HPDE6-E6E7 (cell line): ENCODE results near the gene SSC5D.
"Not testable (repeated sequence)": the region's sequence is repeated elsewhere in the genome, so short reads cannot be mapped to it uniquely, and the experiment has no call there.

Source experiments
- DNase-seq: peaks from one replicate; pipeline ENCODE4 v3.0.0; 2011; ENCODE audit warnings: missing footprints; ENCODE audit errors: extremely low spot score

The SSC5D gene

GRCh38 chr19:55503502-55504251 lies 15.4 kb downstream of the SSC5D start:
- DNase-seq = peak; percentile 99

- no peak for DNase-seq
Observed at GRCh38 chr19:55504252-55504603, 16.0 kb downstream of the SSC5D start.

- no peak for DNase-seq
Observed at GRCh38 chr19:55504981-55505380, 16.7 kb downstream of the SSC5D start.

GRCh38 chr19:55508120-55508519 lies 19.9 kb downstream of the SSC5D start:
- DNase-seq = no peak

- DNase-seq = peak; percentile 98
Observed at GRCh38 chr19:55516878-55517620, 28.8 kb downstream of the SSC5D start.

- no peak for DNase-seq
Observed at GRCh38 chr19:55519451-55520311, 31.4 kb downstream of the SSC5D start.

GRCh38 chr19:55520691-55521292 lies 32.6 kb downstream of the SSC5D start:
- DNase-seq = no peak

- DNase-seq = no peak
Observed at GRCh38 chr19:55525289-55526101, 37.3 kb downstream of the SSC5D start.

- no peak for DNase-seq
Observed at GRCh38 chr19:55526216-55527196, 38.3 kb downstream of the SSC5D start.

GRCh38 chr19:55527197-55528029 lies 39.2 kb downstream of the SSC5D start:
- no peak for DNase-seq

GRCh38 chr19:55528030-55528803 lies 40.0 kb downstream of the SSC5D start:
- no peak for DNase-seq

- no peak for DNase-seq
Observed at GRCh38 chr19:55529636-55530234, 41.5 kb downstream of the SSC5D start.

GRCh38 chr19:55530996-55531395 lies 42.8 kb downstream of the SSC5D start:
- no peak for DNase-seq

GRCh38 chr19:55534280-55534679 lies 46.0 kb downstream of the SSC5D start:
- not testable (repeated sequence) for DNase-seq

GRCh38 chr19:55535173-55535964 lies 47.1 kb downstream of the SSC5D start:
- no peak for DNase-seq

GRCh38 chr19:55535965-55536350 lies 47.7 kb downstream of the SSC5D start:
- no peak for DNase-seq

- no peak for DNase-seq
Observed at GRCh38 chr19:55536366-55536765, 48.1 kb downstream of the SSC5D start.
